Heart right ventricle (tissue), 16 donors: ENCODE data around the gene AGFG1. TPM values are rescaled to one million over a fixed set of nuclear protein-coding genes. Genes with fewer than 3 reads are reported as not detected.

Experiments used
- ATAC-seq, 8 donors: fragments of 200-7000 bp; cut with Tn5 transposase; one replicate each; pipeline ENCODE4 v1.9.1; 2020; ENCODE audit warnings: mild to moderate bottlenecking in 8 of 8, moderate library complexity in 8 of 8, moderate number of reproducible peaks in 1 of 8
- DNase-seq, 2 donors: peaks; one replicate each; pipeline ENCODE4 v3.0.0-alpha.2; 2020
- H3K27ac ChIP-seq, 10 donors: fragments of 200-600 bp; sonication (generic) in 2 of 10; one replicate each; pipeline versions ENCODE4 v1.5.0 to v1.8.0; 2020 to 2022; ENCODE audit warnings: mild to moderate bottlenecking in 3 of 10
- H3K27me3 ChIP-seq, 7 donors: fragments of 200-600 bp; one replicate each; pipeline ENCODE4 v1.8.0; 2021 to 2022; ENCODE audit warnings: mild to moderate bottlenecking in 2 of 7
- H3K36me3 ChIP-seq, 9 donors: fragments of 200-600 bp; sonication (generic) in 1 of 9; one replicate each; pipeline versions ENCODE4 v1.5.0 to v1.8.0; 2020 to 2022; ENCODE audit warnings: mild to moderate bottlenecking in 2 of 9
- H3K4me1 ChIP-seq, 9 donors: fragments of 200-600 bp; sonication (generic) in 1 of 9; one replicate each; pipeline versions ENCODE4 v1.5.0 to v1.8.0; 2020 to 2022; ENCODE audit warnings: mild to moderate bottlenecking in 4 of 9
- H3K4me3 ChIP-seq, 10 donors: fragments of 200-600 bp; sonication (generic) in 2 of 10; one replicate each; pipeline versions ENCODE4 v1.5.0 to v1.8.0; 2020 to 2022; ENCODE audit warnings: mild to moderate bottlenecking in 7 of 10, moderate library complexity in 2 of 10
- H3K9me3 ChIP-seq, 11 donors: fragments of 200-600 bp in 10 of 11; sonication (generic) in 2 of 11; one replicate each; pipeline versions ENCODE4 v1.5.0 to v1.8.0; 2013 to 2022; ENCODE audit warnings: mild to moderate bottlenecking in 2 of 11, control low read depth in 1 of 11, moderate library complexity in 1 of 11
- WGBS, 2 donors: extraction: QIAGEN DNeasy Blood & Tissue Kit; methylation state at CpG; one replicate each; pipeline ENCODE4 v1.1.7; 2013; ENCODE audit warnings: inconsistent platforms in 1 of 2; 5-methylcytosine and 5-hydroxymethylcytosine counted together
- intact Hi-C, 10 donors: fragments of 100-400 bp; cut with DNase I; formaldehyde crosslinking; loops; one replicate each; pipeline versions ENCODE4 v1.11.1 to v1.14.2; 2022
- polyA plus RNA-seq, 2 donors: library from polyadenylated mRNA; stranded (reverse); fragments of 200-250 nt; gene quantifications; one replicate each; pipeline ENCODE4 v1.2.3, GENCODE V29; 2013
- total RNA-seq, 10 donors: library from RNA; stranded (reverse); fragmentation: NEBNext Ultra II Directional in 3 of 10; extraction: Animal tissue kit (Norgen Biotek cat#: 25700) in 3 of 10; gene quantifications; one replicate each; pipeline versions ENCODE4 v1.2.1 to v1.2.4, GENCODE V29; 2021 to 2023
- TF ChIP-seq, protein P1 (sequence below), 9 donors: fragments of 200-600 bp; sonication (generic) in 2 of 9; IDR thresholded peaks; one replicate each; pipeline versions ENCODE4 v1.5.0 to v1.8.0; 2021 to 2022; ENCODE audit warnings: antibody characterized with exemption in 9 of 9, mild to moderate bottlenecking in 5 of 9, moderate library complexity in 1 of 9
- donor health status: Arrhythmogenic right ventricular cardiomyopathy.
- donor health status: ischemic (EF 13 %, LVEDD 7.1; RV severe dilation, severe dysfunction).
- donor health status: healthy with polysubstance abuse.
- donor health status: DM: no; HTN: yes; CAD: no.
- donor health status: DM: no; HTN: no; CAD: no.
- donor health status: ischemic (EF 25% LVEDD 6.9; RV normal size, moderate dysfunction).
- donor health status: ischemic (EF 25% LVEDD 5.7; RV mildly dilated, moderate dysfunction).
- donor health status: healthy.
- donor health status: DM: yes; HTN: yes; CAD: no.
- donor health status: Ischemic cardiomyopathy.
- donor health status: ischemic (EF 35%, LVEDD 5.7; RV mildly dilated, moderate dysfunction).
- donor health status: nonischemic (EF 11% LVEDD 7.7; RV severe dilation, severe dysfunction).
- donor health status: DM: yes; HTN: yes; CAD: no.
- donor health status: PGD.
- donor health status: ischemic (EF 29% LVEDD 5.4; RV normal size, mild dysfunction).
- donor health status: nonischemic (EF 23%, LVEDD 6.1; RV moderate dilation, normal function).

Gene AGFG1
- total and polyA plus RNA-seq, 12 donors = 14.1 to 77.9 (median 57.5) TPM

DNA sequence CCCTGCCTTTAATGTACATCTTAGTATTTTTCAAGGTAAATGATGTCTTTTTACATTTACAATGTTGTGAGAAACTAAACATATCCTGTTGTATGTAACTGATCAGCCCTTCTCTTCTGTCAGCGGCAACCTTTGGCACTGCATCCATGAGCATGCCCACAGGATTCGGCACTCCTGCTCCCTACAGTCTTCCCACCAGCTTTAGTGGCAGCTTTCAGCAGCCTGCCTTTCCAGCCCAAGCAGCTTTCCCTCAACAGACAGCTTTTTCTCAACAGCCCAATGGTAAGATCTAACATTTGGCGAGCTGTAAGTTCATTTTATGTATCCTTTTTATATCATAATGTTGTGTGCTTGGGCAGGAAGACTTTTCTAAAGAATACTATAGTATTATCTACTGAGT is 79.9 kb downstream of the AGFG1 start:
- intact Hi-C loops = no loop called here
- H3K27ac ChIP-seq = no peak overlapping the region
- H3K27me3 ChIP-seq = no peaks in the 10 kb centered on the region
- H3K36me3 ChIP-seq = peaks cover 0 to 99% (median 22%) of the 10 kb centered on the region in 9 donors
- H3K4me1 ChIP-seq = no peaks in the 10 kb centered on the region
- no peak overlapping the region for H3K4me3 ChIP-seq
- WGBS, 2 donors = 93 to 99% methylated on average over 3 of the region's 3 CpGs
- ATAC-seq (no peak), DNase-seq (no peak)
- TF ChIP-seq, protein P1, sequence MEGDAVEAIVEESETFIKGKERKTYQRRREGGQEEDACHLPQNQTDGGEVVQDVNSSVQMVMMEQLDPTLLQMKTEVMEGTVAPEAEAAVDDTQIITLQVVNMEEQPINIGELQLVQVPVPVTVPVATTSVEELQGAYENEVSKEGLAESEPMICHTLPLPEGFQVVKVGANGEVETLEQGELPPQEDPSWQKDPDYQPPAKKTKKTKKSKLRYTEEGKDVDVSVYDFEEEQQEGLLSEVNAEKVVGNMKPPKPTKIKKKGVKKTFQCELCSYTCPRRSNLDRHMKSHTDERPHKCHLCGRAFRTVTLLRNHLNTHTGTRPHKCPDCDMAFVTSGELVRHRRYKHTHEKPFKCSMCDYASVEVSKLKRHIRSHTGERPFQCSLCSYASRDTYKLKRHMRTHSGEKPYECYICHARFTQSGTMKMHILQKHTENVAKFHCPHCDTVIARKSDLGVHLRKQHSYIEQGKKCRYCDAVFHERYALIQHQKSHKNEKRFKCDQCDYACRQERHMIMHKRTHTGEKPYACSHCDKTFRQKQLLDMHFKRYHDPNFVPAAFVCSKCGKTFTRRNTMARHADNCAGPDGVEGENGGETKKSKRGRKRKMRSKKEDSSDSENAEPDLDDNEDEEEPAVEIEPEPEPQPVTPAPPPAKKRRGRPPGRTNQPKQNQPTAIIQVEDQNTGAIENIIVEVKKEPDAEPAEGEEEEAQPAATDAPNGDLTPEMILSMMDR (IDR thresholded peaks at IDR 0.05) = no peak
- H3K9me3 ChIP-seq = no peaks in the 10 kb centered on the region

DNA sequence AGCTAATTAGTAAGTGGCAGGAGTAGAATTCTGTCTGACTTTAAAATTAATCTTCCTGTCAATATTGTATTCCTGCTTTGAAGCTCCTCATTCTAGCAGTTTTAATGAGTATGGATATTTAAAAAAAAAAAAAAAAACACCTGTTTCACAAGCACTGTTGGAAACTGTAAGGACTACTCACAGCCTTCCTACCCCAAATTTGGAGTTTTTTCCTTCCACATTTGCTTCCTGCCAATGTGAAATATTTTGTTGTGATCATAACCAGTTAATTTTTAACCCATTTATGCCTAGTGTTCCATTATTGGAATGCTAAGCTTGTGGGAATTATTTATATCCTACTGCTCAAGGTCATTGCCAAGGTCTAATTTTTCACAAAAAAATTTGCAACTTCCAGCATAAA is 90.6 kb downstream of the AGFG1 start:
- TF ChIP-seq, protein P1 (IDR thresholded peaks at IDR 0.05) = no peak
- H3K9me3 ChIP-seq = no peaks in the 10 kb centered on the region

DNA sequence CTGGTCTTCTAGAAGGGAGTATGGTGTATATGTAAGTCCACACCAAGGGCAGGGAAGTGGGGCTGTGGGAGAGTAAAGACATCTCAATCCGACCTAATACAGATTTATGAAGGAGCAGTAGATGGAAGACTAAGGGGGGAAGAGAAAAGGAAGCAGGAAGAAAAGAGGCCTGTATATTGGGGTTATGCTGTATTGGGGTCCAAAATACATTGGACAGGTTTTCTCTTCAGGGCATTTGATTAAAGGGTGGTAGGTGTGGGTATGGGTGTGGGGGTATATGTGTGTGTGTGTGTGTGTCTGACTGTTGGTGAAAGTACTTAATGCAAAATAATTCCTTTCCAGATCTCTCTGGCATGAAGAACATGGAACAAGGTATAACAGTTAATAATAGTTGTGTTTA is 93.1 kb downstream of the AGFG1 start:
- 93 to 96% methylated on average over 1 of the region's 1 CpG for WGBS, 2 donors
- Histone ChIP-seq H3K36me3 (peaks cover 0 to 27% (median 0%) of the 10 kb centered on the region in 9 donors), H3K4me3 (no peak overlapping the region), H3K9me3 (no peaks in the 10 kb centered on the region), H3K27me3 (no peaks in the 10 kb centered on the region), H3K4me1 (peaks cover 0 to 10% (median 0%) of the 10 kb centered on the region in 9 donors), H3K27ac (no peak overlapping the region)
- no peak for DNase-seq
- TF ChIP-seq, protein P1 (IDR thresholded peaks at IDR 0.05) = no peak
- ATAC-seq = no peak
- intact Hi-C loops = no loop called here

More for the DNA sequence above, 90.6 kb downstream of the AGFG1 start:
- H3K4me3 ChIP-seq = no peak overlapping the region
- peaks cover 0 to 10% (median 0%) of the 10 kb centered on the region in 9 donors for H3K4me1 ChIP-seq
- H3K36me3 ChIP-seq = peaks cover 0 to 52% (median 0%) of the 10 kb centered on the region in 9 donors
- no peak for ATAC-seq
- intact Hi-C loops = no loop called here
- no peak overlapping the region for H3K27ac ChIP-seq
- no peak for DNase-seq
- no peaks in the 10 kb centered on the region for H3K27me3 ChIP-seq

DNA sequence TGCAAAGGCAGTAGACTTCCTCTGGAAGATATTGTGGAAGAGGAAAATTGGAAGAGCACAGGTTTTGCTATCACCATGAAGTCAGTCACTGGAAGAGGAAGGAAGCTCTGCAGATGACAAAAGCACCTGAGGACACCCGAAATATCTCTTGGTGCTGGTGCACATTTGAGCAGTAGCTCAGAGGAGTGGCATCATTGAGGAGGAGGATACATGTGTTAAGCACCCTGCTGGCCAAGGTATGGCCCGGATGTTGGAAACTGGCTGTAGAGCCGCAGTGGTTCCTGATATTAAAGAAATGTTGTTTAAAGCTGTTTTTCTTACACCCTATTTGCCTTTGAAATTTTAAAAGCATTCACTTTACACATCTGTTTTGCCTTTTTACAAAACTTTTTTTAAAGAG is 94.1 kb downstream of the AGFG1 start:
- Histone ChIP-seq H3K27me3 (no peaks in the 10 kb centered on the region), H3K9me3 (no peaks in the 10 kb centered on the region), H3K36me3 (peaks cover 0 to 21% (median 0%) of the 10 kb centered on the region in 9 donors), H3K4me3 (no peak overlapping the region), H3K4me1 (peaks cover 0 to 10% (median 0%) of the 10 kb centered on the region in 9 donors), H3K27ac (no peak overlapping the region)
- TF ChIP-seq, protein P1 (IDR thresholded peaks at IDR 0.05) = no peak
- intact Hi-C loops = no loop called here
- DNase-seq = no peak
- ATAC-seq = no peak
- 73 to 89% methylated on average over 3 of the region's 3 CpGs for WGBS, 2 donors
